Ishikawa (cell line): ENCODE measurements around the gene FLT3LG.
A peak's percentile ranks its signal among the peaks of the same experiment; 100 is the strongest.

ENCODE experiments used
- CEBPB ChIP-seq: IDR thresholded peaks from 2 replicates; pipeline ENCODE4 v1.6.1; 2012
- CREB1 ChIP-seq: IDR thresholded peaks from 2 replicates; pipeline ENCODE4 v1.6.1; 2012; ENCODE audit warnings: low read depth
- EGR1 ChIP-seq: IDR thresholded peaks from 2 replicates; pipeline ENCODE4 v1.6.1; 2012
- EP300 ChIP-seq: IDR thresholded peaks from 2 replicates; pipeline ENCODE4 v1.6.1; 2012; ENCODE audit warnings: borderline replicate concordance
- FOXM1 ChIP-seq: IDR thresholded peaks from 2 replicates; pipeline ENCODE4 v1.6.1; 2012; ENCODE audit warnings: low read depth, borderline replicate concordance
- NFIC ChIP-seq: IDR thresholded peaks from 2 replicates; pipeline ENCODE4 v1.6.1; 2012
- RAD21 ChIP-seq: IDR thresholded peaks from 2 replicates; pipeline ENCODE4 v1.6.1; 2012; ENCODE audit warnings: low read depth
- TAF1 ChIP-seq: IDR thresholded peaks from 2 replicates; pipeline ENCODE4 v1.6.1; 2012; ENCODE audit warnings: low read depth, mild to moderate bottlenecking
- TCF12 ChIP-seq: IDR thresholded peaks from 2 replicates; pipeline ENCODE4 v1.6.1; 2012; ENCODE audit warnings: low read depth
- TEAD4 ChIP-seq: IDR thresholded peaks from 2 replicates; pipeline ENCODE4 v1.6.1; 2012
- YY1 ChIP-seq: IDR thresholded peaks from 2 replicates; pipeline ENCODE4 v1.6.1; 2012; ENCODE audit warnings: low read depth
- ZBTB7A ChIP-seq: IDR thresholded peaks from 2 replicates; pipeline ENCODE4 v1.6.1; 2012; ENCODE audit warnings: low read depth
- TF ChIP-seq, protein P1 (sequence below): IDR thresholded peaks from 2 replicates; pipeline ENCODE4 v1.6.1; 2012
- TF ChIP-seq, protein P2 (sequence below): IDR thresholded peaks from 2 replicates; pipeline ENCODE4 v1.6.1; 2012; ENCODE audit warnings: low read depth, mild to moderate bottlenecking
- TF ChIP-seq, protein P3 (sequence below): IDR thresholded peaks from 2 replicates; pipeline ENCODE4 v1.6.1; 2012

FLT3LG gene

DNA sequence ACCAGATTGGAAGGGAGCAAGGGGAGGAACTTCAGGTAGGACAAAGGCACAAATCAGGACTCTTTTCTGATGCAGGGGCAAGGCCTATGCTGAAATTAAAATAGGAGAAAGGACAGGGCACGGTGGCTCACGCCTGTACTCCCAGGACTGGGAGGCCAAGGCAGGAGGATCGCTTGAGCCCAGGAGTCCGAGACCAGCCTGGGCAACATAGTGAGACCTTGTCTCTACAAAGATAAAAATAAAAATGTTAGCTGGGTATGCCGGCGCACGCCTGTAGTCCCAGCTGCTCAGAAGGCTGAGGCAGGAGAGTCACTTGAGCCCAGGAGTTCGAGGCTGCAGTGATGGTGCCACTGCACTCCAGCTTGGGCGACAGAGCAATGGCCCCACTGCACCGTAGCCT, 38.3 kb upstream of the FLT3LG start:
- TF ChIP-seq NFIC (no peak), ZBTB7A (no peak), CEBPB (no peak), TCF12 (no peak), TAF1 (no peak), CREB1 (no peak), EP300 (no peak), TEAD4 (no peak), RAD21 (no peak), YY1 (no peak), FOXM1 (no peak), EGR1 (no peak)
- TF ChIP-seq, protein P1, sequence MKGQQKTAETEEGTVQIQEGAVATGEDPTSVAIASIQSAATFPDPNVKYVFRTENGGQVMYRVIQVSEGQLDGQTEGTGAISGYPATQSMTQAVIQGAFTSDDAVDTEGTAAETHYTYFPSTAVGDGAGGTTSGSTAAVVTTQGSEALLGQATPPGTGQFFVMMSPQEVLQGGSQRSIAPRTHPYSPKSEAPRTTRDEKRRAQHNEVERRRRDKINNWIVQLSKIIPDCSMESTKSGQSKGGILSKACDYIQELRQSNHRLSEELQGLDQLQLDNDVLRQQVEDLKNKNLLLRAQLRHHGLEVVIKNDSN = no peak
- TF ChIP-seq, protein P2, sequence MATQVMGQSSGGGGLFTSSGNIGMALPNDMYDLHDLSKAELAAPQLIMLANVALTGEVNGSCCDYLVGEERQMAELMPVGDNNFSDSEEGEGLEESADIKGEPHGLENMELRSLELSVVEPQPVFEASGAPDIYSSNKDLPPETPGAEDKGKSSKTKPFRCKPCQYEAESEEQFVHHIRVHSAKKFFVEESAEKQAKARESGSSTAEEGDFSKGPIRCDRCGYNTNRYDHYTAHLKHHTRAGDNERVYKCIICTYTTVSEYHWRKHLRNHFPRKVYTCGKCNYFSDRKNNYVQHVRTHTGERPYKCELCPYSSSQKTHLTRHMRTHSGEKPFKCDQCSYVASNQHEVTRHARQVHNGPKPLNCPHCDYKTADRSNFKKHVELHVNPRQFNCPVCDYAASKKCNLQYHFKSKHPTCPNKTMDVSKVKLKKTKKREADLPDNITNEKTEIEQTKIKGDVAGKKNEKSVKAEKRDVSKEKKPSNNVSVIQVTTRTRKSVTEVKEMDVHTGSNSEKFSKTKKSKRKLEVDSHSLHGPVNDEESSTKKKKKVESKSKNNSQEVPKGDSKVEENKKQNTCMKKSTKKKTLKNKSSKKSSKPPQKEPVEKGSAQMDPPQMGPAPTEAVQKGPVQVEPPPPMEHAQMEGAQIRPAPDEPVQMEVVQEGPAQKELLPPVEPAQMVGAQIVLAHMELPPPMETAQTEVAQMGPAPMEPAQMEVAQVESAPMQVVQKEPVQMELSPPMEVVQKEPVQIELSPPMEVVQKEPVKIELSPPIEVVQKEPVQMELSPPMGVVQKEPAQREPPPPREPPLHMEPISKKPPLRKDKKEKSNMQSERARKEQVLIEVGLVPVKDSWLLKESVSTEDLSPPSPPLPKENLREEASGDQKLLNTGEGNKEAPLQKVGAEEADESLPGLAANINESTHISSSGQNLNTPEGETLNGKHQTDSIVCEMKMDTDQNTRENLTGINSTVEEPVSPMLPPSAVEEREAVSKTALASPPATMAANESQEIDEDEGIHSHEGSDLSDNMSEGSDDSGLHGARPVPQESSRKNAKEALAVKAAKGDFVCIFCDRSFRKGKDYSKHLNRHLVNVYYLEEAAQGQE = no peak
- TF ChIP-seq, protein P3, sequence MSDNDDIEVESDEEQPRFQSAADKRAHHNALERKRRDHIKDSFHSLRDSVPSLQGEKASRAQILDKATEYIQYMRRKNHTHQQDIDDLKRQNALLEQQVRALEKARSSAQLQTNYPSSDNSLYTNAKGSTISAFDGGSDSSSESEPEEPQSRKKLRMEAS = no peak

DNA sequence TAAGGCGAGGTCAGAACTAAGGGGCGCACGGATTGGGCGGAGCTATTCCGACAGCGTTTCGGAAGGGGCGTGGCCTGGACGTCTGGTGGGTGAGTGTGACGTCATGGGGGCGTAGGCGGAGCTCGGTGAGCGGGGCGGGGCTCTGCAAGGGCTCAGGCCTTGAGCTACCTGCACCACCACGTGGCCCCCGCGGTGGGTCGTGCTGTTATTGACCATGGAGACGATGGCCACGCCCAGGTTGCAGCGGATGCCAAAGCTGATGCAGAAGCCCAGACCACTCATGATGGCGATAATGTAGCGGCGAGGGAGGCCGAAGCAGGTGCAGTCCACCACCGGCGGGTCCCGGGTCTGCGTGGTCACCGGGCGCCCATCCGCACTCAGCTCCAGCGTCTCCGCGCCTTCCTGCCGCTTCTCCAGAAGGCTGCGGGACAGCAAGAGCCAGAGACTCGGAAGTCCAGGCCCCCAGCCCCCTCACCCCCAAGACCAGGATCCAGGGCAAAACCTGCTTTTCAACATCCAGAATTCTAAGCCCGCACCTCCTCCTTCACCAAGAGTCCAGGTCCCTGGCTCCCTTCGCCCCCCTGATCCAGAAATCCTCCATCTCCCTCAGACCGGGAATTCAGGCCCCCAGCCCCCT, 37.5 kb upstream of the FLT3LG start:
- TF ChIP-seq NFIC (no peak), FOXM1 (no peak)
- TF ChIP-seq, protein P3 = no peak
- TF ChIP-seq, protein P1 = peak; percentile 18; the same call in 1 of the 2 replicates

DNA sequence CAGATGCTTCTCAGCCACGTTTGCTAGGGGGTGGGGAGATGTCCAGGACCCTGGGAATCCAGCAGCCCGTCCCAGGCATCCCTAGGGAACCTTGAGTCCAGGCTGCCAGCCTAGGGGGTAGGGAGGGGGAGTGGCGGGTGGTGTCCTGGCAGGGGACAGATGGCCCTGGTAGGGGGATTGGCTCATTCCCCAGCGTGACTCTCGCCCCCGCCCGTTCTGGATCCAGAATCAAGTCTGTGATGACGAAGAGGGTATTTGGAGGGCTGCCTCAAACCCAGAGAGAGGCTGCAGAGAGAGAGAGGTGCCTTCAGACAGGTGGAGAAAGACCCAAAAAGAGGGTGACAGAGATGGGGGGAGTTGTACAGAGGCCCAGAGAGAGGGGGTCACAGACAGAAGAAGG, 36.8 kb upstream of the FLT3LG start:
- TF ChIP-seq, protein P2 = no peak
- TF ChIP-seq TCF12 (no peak), TEAD4 (no peak), ZBTB7A (no peak), CEBPB (no peak)

DNA sequence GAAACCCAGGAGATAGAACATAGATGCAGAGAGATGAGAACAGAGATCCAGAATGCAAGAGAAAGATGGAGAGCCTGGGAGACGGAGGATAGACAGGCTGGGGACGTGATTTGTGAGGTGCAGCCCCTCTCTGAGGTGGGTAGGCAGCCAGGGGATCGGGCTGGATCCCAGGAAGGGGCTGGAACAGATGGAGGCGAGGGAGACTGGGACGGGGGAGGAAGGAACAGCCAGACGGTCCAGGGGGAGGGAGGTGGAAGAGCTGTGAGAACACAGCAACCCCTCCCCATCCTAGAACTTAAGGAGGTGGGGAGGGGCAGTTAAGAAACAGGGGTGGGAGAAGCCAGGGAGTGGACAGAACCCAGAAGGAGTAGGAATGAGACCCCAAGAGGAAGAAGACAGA, 35.8 kb upstream of the FLT3LG start:
- TF ChIP-seq, protein P2 = no peak
- TF ChIP-seq, protein P3 = no peak
- TF ChIP-seq NFIC (no peak), EGR1 (no peak), TCF12 (no peak), YY1 (no peak), RAD21 (no peak), TAF1 (no peak)
- TF ChIP-seq, protein P1 = no peak
